K562 (cell line): ENCODE results near the gene ARHGEF17. TPM values are rescaled to one million over a fixed set of nuclear protein-coding genes. Genes with fewer than 3 reads are reported as not detected.

Source experiments
- AFF4 ChIP-seq: sonication (generic); formaldehyde crosslinking; IDR thresholded peaks from 2 replicates; pipeline ENCODE4 v1.8.0; 2023; ENCODE audit warnings: mild to moderate bottlenecking, missing genetic modification reagents
- BCOR ChIP-seq: fragments of 450-650 bp; IDR thresholded peaks from 2 replicates; pipeline ENCODE4 v1.6.1; 2016
- CREB3 ChIP-seq: fragments of 450-650 bp; conservative IDR thresholded peaks from 2 replicates; pipeline ENCODE4 v1.6.1; 2016; ENCODE audit warnings: missing genetic modification characterization, low read depth, mild to moderate bottlenecking, missing compliant biosample characterization, moderate library complexity
- DMBX1 ChIP-seq: fragments of 250-450 bp; sonication (Bioruptor Pico); IDR thresholded peaks from 2 replicates; pipeline ENCODE4 v1.8.0; 2022; ENCODE audit warnings: inconsistent platforms, mild to moderate bottlenecking, moderate library complexity, borderline replicate concordance
- FOXJ2 ChIP-seq: fragments of 200-800 bp; sonication (Bioruptor generic); IDR thresholded peaks from 2 replicates; pipeline ENCODE4 v1.6.1; 2016; ENCODE audit warnings: missing genetic modification characterization, missing compliant biosample characterization
- GMEB1 ChIP-seq: fragments of 250-450 bp; sonication (Bioruptor Pico); IDR thresholded peaks from 2 replicates; pipeline ENCODE4 v1.4.0; 2020; ENCODE audit warnings: mild to moderate bottlenecking
- HMG20B ChIP-seq: fragments of 250-450 bp; sonication (Bioruptor Pico); IDR thresholded peaks from 2 replicates; pipeline ENCODE4 v1.5.0; 2021; ENCODE audit warnings: mild to moderate bottlenecking
- HNRNPLL ChIP-seq: fragments of 200-400 bp; formaldehyde crosslinking; IDR thresholded peaks from 2 replicates; pipeline ENCODE4 v1.6.1; 2017; ENCODE audit warnings: low read length, low read depth, mild to moderate bottlenecking; ENCODE audit not compliant: poor library complexity, severe bottlenecking
- MAZ ChIP-seq, 2 experiments: fragments of 450-650 bp in 1 of 2; sonication (generic) in 1 of 2; formaldehyde crosslinking; IDR thresholded peaks in 1 of 2; conservative IDR thresholded peaks in 1 of 2; 2 replicates each; pipeline versions ENCODE4 v1.4.0 to v1.5.0; 2020; ENCODE audit warnings: mild to moderate bottlenecking in 1 of 2, missing genetic modification reagents in 1 of 2
- MEIS2 ChIP-seq: fragments of 450-650 bp; IDR thresholded peaks from 2 replicates; pipeline ENCODE4 v1.6.1; 2014; ENCODE audit warnings: mild to moderate bottlenecking; ENCODE audit not compliant: partially characterized antibody
- SMAD3 ChIP-seq: fragments of 450-650 bp; formaldehyde crosslinking; conservative IDR thresholded peaks from 2 replicates; pipeline ENCODE4 v1.4.0; 2020; ENCODE audit warnings: mild to moderate bottlenecking
- SMC3 ChIP-seq: conservative IDR thresholded peaks from 2 replicates; pipeline ENCODE4 v1.6.1; 2011; ENCODE audit warnings: low read depth, low read length, improper control_type of control experiment; ENCODE audit not compliant: insufficient read depth
- TGIF2 ChIP-seq: sonication (generic); formaldehyde crosslinking; IDR thresholded peaks from 2 replicates; pipeline ENCODE4 v1.8.1; 2022; ENCODE audit warnings: mild to moderate bottlenecking, missing genetic modification reagents, moderate library complexity
- ZFX ChIP-seq: sonication (generic); formaldehyde crosslinking; IDR thresholded peaks from 2 replicates; pipeline ENCODE4 v1.8.0; 2022; ENCODE audit warnings: mild to moderate bottlenecking, missing genetic modification reagents, moderate library complexity
- ZNF592 ChIP-seq: fragments of 450-650 bp; IDR thresholded peaks from 2 replicates; pipeline ENCODE4 v1.6.1; 2017; ENCODE audit warnings: antibody characterized with exemption, mild to moderate bottlenecking
- ZNF707 ChIP-seq: fragments of 250-450 bp; sonication (Bioruptor Pico); conservative IDR thresholded peaks from 2 replicates; pipeline ENCODE4 v1.8.0; 2022; ENCODE audit warnings: inconsistent platforms, mild to moderate bottlenecking, moderate library complexity
- polyA plus RNA-seq, 8 experiments: library from polyadenylated mRNA; depleted of rRNA in 4 of 8; stranded (reverse) in 5 of 8; unstranded in 3 of 8; fragments of >200 nt; fragmentation: Nextera tagmentation in 2 of 8; fragmentation: Illumina TruSeq in 1 of 8; extraction: Ambion mirVana in 2 of 8; extraction: Trizol in 1 of 8; gene quantifications; 2 replicates each; pipeline versions ENCODE4 v1.2.1 to v1.2.3, GENCODE V29; 2011 to 2014; ENCODE audit warnings: inconsistent platforms in 1 of 8, missing spikeins in 1 of 8
- total RNA-seq, 7 experiments: library from RNA; depleted of rRNA in 6 of 7; stranded (reverse); fragments of >200 nt in 6 of 7; fragmentation: Illumina TruSeq in 2 of 7; extraction: Trizol in 2 of 7; gene quantifications; 2 replicates each; pipeline versions ENCODE4 v1.2.1 to v1.2.3, GENCODE V29; 2011 to 2021; ENCODE audit warnings: low replicate concordance in 1 of 7

ARHGEF17 gene
- total and polyA plus RNA-seq, 9 of the 15 experiments (the other 6 are each of a cell fraction or from before 2014, with no cell fraction given) = 0.04 to 0.68 (median 0.10) TPM; not detected in 2

GRCh38 chr11:73376160-73376802 is 68.2 kb downstream of the ARHGEF17 start, which contains the start of gene RELT (continued):
- no peak for TF ChIP-seq CREB3
- 0 out of 2 replicates have a peak, but pooled peaks have one; percentile 51 for TF ChIP-seq ZNF592
- peak; percentile 72; the same call in 1 of the 2 replicates for TF ChIP-seq TGIF2 (CRISPR knock-in tag)
- no peak for TF ChIP-seq DMBX1 (CRISPR knock-in tag)
- TF ChIP-seq FOXJ2 = no peak
- TF ChIP-seq ZFX (CRISPR knock-in tag) = peak; percentile 65
- peak; percentile 94 to 96 for TF ChIP-seq MAZ (CRISPR knock-in tag; conservative IDR thresholded peaks at IDR 0.05 in 1 of 2, IDR thresholded peaks at IDR 0.05 in 1 of 2)
- TF ChIP-seq MEIS2 = peak; percentile 67
- TF ChIP-seq AFF4 = no peak; the same call in 1 of the 2 replicates
- no peak for TF ChIP-seq BCOR
- peak; percentile 94 for TF ChIP-seq GMEB1 (CRISPR knock-in tag)
- no peak for TF ChIP-seq SMAD3 (CRISPR knock-in tag)
- no peak for TF ChIP-seq ZNF707
- TF ChIP-seq HNRNPLL = peak; percentile 90
- peak; percentile 42; the same call in 1 of the 2 replicates for TF ChIP-seq SMC3
- TF ChIP-seq HMG20B = no peak
